Stimulated activated CD8-positive, alpha-beta memory T cell treated with anti-CD3 and anti-CD28 coated beads, Interleukin-2, amount 100 ng/mL, for 1 hour (primary cell): ENCODE measurements around the gene ACVRL1.
A peak's percentile ranks its signal among the peaks of the same experiment; 100 is the strongest.

ENCODE experiments used
- DNase-seq, 2 donors: peaks; one replicate each; pipeline ENCODE4 v3.0.0-alpha.2; 2020; ENCODE audit warnings: low read depth in 2 of 2

The ACVRL1 gene

DNA sequence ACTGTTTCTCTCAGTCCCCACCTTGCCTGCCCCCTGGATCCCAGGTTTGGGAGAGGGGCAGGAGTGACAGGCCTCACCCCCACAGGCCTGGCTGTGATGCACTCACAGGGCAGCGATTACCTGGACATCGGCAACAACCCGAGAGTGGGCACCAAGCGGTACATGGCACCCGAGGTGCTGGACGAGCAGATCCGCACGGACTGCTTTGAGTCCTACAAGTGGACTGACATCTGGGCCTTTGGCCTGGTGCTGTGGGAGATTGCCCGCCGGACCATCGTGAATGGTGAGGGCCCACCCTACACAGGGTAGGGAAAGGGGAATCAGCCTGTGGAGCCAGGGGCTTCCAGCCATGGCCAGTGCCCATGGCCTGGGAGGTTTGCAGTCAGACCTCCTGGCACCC lies 8.6 kb downstream of the ACVRL1 start:
- no peak for DNase-seq

DNA sequence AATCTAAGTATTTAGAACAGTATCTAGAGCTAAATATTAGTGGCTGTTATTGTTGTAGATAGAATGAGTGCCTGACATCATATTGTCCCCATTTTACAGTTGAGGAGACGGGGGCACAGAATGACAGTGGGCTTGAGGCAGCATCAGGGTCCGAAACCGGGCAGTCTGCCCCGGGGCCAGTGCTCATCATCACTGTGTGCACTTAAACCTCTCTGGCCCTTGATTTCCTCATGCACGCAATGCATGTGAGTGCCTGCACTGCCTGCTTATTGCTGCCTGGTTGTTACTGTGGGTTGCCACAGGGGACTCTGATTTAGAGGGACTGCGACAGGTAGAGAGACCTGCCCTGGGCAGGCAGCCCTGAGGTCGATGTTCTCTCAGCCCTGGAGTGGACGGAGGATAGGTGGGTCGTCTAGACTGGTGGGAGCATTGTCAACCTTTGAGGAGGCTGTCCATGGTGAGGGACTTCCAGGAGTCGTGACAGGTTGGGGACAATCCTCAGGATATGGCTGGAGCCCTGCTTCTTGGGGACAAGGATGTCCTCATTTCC lies 9.8 kb downstream of the ACVRL1 start:
- no peak for DNase-seq

DNA sequence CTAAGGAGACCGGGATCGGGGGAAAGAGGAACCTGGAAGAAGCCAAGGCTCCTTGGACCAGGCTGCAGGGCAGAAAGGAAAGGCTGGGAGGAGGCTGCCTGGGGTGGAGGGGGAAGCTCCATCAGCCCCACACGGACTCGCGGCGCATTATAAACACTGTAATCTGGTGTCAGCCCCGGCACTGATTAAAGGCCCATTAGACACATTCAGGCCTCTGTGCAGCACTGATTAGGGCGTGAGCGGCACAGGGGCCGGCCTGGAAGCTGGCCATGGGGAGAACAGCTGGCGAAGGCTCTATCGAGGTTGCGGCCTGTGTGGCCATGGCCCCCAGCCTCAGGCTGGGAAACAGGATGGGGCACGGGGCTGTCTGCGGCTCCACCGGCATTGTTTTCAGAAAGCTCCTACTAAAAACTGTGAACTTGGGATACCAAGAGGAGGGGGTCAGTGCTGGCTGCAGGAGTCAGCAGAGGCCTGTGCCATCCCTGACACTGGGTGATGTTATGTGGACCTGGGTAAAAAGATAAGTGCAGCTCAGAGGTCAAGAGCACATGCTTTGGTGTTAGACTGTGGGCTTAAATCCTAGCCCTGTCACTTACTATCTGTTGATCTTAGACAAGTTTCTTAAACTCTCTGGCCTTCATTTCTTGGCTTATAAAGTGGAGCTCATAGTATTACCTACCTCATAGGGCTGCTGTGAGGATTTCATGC lies 10.6 kb downstream of the ACVRL1 start:
- DNase-seq: no peak

DNA sequence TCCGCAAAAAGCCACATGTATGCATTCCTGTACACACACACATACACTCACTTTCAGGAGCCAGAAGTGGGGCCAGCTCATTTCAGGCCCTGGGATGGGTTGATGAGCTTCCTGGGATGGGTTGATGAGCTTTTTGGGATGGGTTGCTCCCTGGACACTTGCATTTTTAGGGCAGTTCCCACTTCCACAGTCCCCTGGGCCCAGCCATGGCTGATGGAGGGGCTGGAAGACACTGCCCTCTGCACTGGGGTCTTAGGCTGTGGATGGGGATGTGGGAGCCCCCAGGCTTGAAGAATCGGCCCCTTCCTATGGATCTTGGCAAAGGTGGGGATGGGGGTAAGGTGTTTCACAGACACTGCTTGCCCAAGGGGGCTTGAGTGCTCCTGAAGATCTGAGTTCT lies 12.7 kb downstream of the ACVRL1 start:
- no peak for DNase-seq

DNA sequence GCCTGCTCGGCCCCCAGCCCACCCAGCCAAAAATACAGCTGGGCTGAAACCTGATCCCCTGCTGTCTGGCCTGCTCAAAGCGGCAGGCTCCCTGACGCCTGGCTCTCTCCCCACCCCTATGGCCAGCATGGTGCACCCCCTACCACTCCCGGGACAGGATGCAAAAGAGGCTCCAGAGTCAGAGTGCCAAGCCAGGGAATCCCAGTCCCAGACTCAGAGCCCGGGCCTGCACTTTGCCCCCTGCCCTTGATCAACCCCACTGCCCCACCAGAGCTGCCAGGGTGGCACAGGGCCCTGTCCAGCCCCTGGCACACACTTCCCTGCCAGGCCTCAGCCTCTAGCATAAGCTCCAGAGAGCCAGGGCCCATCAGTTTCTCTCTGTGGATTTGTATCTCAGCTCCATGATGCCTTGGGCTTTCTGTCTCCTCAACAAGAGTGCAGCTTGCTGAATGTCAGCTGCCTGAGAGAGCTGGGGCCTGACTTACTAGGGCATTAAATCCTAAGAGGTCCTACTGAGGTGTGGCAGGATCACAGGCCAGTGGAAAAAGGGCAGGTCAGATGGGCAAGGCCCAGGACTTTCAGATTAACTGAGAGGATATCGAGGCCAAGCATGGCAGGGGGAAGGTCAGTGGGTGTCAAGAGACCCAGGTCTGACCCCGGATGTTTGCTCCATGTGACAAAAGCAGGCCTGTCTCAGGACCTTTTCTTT lies 13.9 kb downstream of the ACVRL1 start:
- no peak for DNase-seq

DNA sequence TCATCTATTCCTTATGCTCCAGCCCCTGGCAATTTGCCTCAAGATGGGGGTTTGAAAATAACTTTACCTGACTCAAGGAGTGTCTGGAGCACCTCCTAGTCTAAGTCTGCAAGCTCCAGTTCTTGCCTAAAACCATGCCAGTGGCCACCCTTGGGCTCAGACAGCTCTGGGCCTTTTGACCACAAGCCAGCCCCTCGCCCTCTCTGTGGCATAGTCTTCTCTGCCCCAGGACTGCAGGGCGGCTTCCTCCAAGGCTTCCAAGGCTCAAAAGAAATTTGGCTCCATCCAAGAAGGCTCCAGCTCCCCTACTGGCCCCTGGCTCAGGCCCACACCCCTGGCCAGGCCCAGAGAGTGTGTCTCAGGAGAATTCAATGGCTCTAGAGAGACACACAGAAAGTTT lies 14.8 kb downstream of the ACVRL1 start:
- no peak for DNase-seq

DNA sequence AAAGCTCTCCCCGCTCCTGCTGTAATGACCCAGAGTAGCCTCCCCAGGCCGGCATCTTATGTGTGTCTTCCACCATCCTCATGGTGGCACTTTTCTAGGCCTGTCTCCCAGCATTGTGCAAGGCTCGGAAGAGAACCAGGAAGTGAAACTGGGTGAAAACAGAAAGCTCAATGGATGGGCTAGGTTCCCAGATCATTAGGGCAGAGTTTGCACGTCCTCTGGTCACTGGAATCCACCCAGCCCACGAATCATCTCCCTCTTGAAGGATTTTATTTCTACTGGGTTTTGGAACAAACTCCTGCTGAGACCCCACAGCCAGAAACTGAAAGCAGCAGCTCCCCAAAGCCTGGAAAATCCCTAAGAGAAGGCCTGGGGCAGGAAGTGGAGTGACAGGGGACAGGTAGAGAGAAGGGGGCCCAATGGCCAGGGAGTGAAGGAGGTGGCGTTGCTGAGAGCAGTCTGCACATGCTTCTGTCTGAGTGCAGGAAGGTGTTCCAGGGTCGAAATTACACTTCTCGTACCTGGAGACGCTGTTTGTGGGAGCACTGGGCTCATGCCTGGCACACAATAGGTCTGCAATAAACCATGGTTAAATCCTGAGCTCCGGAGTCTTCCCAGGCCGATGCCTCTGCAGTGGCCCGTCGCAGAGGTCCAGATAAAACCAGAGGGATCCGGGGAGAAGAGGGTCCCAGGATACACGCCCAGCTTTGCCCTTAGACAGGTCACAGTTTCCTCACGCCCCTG lies 15.6 kb downstream of the ACVRL1 start:
- no peak for DNase-seq

DNA sequence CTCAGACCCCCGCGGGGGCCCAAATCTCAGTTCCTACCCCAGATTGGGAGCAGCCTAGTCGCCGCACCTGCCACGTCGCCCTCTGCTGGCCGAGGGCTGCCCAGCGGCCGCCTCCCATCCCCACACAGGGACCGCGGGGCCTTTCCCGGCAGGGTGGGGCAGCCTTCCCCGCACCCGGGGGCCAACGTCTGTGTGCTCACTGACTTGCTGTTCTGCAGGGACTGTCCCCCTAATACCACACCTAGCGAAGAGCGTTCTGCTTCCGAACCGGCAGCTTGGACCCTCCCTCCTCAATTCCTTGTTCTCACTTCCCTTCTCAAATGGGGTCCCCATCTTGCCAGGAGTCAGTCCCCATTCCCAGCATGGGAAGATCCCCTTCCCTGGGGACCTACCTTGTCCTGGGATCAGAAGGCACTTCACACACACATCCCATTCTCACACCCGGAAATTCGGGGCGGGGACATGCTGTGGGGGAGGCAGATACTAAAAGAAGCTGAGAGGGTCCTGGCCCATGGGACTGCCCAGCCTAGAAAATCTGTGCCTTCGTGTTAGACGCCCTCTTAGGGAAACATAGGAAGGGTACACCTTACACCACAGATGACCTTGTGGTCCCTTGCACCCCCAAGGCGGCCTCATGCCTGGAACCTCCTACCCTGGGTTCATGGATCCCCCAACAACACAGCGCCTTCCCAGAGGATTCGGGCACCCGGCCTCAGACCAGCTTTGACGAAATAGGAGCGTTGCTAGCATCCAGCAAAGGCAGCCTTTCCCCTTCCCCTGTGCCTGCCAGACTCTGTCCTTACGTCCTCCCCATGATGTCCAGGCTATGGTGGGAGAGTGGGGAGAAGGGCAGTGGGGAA lies 16.4 kb downstream of the ACVRL1 start:
- DNase-seq: peak; percentile 23 to 29

DNA sequence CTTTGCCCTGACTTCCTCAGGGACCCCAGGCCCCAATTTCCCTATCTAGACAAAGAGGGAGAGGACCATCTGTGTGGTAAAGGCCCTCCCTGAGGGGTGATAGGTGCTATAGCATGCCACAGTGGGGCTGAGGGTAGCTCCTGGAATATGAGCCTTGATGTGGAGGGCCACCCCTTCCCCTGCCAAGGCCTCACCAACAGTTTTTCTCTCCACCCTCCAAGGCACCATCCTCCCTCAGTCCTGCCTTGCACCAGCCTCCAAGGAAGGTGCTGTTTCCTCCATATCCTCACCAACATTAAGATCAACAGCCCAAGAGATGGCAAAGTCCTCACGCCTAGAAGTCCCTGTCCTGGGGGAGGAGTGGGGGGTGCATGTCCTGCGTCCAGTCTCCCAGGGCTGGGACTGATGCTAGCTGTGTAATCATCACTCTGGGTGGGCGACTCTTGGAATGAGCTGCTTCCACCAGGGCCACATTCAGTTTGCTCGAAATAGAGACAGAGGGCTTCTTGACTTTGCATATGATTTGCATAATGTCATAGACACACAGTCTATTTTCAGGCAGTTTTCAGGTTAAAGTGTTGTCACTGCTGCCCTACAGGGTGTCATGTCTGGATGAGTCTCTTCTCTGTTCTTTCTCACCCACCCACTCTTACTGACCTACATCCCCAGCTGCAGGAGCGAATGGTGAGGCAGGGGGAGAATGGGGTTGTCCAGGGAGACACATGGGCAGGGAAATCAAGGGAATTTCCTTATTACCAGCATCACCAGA lies 17.4 kb downstream of the ACVRL1 start:
- no peak for DNase-seq

DNA sequence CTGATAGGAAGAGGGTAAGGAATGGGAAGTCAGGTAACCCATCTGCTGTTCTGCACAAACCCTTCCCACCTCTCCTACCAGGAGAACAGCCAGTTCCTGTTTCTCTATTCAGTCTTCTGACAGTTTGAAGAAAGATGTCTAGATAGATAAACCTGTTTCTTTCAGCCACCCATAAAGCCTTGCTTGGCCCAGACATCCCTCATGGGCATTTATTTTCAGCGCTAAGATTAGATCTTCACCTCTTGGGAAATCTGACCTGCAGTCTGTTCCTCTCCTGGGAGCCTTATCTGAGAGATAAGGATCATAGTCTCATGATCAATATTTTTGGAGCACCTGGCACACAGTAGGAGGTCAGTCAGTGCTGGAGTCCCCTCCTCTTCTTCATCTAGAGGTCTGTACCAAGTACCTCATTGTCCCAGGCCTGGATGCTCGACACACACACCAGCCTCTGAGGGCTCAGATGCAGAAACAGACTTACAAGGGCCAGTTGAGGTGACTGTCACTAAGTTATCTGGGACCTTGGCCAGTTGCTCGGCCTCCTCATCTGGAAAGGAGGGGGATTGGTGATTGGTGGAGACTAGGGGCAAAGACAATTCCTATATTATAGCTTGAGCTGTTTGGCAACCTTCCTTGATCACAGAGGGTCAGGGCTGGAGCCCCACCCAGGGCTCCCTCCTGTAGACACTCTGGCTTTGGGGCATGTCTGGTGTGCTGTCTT lies 18.2 kb downstream of the ACVRL1 start:
- no peak for DNase-seq

DNA sequence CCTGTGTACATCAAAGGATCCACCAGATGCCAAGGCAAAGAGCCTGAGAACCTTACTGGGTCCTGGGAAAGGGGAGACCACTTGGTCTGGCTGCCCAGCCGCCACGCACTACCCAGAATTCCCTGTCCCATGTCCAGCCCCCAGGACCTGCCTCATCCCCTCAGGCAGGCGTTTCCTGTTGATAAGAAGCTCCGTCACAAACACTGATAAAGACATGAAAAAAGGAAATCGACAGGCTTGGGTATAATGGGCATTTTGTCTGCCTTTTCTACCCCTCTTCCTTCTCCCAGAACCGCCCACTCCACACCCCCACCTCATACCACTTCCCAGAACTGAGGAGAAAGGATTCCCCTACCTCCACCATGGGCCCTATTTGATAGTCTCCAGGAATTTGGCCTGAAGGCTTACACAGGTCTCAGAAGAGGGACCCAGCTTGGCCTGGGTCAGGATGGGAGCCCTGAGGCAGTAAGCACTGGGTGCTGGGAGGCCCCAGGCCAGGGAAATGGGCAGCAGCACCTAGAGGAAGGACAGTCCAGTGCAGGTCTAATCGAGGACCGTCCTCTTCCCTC lies 18.8 kb downstream of the ACVRL1 start:
- no peak for DNase-seq

DNA sequence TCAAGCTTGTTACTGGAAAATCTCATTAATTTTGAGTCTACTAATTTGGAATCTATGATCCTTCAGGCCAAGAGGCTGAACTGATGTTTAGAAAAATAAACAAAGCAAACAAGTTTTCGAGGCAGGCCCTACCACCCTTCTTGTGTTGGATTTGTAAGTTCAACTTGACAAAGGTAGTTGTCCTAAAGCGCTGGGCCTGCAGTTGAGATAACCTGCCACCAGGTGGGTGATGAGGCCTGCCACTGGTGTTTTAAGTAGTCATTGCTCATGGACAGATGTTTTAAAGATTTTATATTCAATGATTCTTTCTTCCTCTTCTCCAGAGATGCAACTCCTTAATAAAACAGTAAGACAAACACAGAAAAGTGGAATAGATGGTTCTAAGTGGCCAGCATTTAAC lies 19.4 kb downstream of the ACVRL1 start:
- DNase-seq: peak in 1 of 2 donors; percentile 13

DNA sequence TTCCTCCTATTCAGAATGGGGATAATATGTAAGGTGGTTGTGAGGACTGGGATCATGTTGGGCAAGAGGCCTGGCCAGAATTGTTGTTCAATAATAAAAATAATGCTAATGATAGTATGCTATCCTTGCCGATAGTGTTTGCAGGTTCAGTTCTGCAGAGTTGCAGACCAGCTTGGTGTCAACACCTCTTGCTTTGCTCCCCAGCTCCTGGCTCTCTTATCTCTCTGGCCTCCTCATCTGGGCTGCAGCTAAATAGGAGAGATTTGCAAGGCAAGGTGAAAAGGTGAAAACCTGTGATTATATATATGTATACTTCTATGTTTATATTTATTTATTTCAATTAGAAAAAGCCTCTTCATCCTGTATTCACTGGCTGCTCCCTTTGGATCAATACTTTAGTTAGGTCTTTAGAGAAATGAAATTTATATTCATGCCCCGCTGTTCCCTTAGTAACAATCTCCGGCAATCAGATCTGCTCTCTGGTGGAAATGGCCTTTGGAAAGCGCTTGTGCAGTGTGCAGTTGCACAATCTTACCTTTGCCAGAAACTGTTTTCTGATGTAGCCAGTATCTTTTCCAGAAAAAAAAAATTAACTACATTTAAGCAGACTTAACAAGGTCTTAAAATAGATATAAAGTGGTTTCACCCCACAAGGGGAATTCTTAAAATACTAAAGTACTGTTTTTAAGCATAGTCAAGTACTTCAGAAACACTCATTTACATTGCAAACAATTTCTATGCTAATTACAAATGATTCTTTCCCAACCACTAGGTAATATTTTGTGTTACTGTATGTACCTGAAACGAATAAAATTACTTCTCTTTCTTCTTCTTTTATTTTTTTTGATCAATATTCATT lies 25.1 kb downstream of the ACVRL1 start:
- DNase-seq: no peak

DNA sequence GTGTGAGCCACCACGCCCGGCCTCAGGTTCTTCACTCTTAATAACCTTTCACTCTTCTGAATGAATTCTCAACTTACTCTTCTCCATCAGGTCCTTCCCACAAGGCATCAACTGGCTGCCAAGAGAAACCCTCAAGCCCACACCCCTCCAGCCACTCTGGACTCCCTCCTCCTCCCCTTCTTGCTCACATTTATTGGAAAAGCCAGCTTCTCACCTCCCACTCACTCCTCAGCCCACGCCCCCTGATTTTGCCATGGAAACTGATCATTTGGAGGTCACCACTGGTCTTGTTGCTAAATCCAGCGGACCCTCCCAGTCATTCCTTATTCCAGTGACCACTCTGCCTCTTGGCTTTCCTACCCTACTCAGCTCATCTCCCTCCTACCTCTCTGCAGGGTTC lies 26.8 kb downstream of the ACVRL1 start:
- DNase-seq: no peak

DNA sequence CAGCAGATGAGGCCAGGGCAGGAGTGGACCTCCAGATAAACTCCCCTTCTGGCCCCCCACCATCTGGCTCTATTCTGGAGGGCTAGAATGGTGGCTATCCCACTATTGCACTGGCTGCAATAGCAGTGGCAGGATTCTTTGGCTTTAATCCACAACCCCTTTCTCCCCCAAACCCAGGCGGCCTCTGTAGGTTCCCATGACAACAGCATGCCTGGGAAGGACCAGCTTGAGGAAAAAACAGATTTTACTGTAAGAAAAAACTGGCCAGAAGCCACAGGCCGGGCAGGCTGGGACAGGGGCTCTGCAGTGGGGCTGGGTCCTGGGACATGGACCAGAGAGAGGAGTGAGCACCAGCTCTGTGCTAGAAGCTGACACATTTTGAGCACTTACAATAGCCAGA lies 30.6 kb downstream of the ACVRL1 start:
- DNase-seq: no peak

DNA sequence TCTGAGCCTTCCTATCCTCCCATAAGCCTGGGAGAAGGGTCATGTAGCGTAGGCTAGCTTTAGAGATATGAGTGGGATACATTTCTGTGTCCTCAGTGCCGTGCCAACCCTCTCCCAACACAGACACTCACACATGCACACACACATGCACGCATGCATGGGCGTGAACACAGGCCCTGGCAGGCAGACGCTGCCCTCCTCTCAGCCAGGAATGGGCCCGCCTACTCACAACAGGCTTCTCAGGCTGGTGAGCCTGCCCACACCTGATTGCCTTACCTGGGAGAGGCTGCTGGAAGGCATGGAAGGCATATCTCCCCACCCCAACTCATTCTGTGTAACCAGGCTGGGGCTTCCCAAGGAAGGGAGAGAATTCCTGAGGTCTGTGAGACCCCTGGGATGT lies 31.4 kb downstream of the ACVRL1 start:
- no peak for DNase-seq

DNA sequence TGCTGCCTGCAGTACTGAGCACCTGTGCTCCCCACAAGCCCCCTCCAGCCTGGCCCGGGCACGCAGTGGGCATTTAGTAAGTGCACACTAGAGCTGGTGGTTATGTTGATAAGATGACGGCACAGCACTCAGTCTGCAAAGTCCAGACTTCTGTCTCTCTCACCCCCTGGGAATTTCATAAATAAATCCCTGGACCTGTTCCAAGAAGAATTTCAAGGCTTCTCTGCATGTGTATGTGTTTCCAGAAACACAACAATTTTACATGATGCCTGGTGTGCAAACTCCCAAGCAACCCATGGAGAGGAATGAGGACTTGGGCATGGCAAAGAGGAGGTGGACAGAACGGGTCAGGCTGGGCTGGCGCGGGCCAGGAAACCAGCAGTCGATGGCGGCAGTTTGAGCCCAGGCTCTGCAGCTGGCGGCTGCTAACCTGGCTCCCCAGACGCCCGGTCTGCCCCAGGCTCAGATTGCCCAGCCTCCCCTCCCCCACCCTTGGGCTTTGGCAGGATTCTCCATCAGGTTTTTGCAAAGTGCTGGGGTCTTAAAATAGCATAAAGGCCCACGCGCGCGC lies 33.8 kb downstream of the ACVRL1 start:
- DNase-seq: no peak

DNA sequence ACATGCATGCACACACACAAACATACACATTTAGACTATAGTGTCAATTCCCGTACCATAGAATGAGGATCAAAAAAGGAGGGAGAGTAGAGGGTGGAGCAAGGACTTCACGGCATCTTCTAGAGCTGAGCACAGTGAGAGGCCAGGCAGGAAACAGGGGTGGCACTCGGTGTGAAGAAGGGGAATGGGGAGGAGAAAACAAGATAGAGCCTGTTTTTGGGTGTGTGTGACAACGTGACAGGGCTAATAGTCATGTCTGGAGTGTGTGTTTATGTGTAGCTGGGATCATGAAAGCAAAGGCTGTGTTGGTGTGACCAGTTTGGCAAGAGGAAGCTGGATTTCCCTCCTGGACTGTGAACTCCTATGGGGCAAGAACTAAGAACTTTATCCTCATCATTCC lies 34.3 kb downstream of the ACVRL1 start:
- DNase-seq: no peak

DNA sequence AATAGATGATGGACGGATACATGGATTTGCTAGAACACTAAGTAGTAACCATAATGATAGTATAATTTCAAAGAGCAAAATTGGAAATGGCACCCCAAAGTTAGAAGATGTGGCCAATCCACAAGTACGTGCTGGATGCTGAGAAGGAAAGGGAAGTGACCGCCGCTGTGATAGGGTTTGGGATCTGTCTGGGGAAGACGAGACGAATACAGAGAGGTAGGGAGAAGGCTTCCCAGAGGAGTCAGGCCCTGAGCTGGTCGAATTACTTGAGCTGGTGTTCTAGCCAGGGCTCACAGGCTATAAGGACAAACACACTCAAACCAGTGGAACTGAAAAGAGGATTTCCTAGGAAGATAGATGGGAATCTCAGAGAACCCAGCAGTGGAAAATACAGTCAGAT lies 34.8 kb downstream of the ACVRL1 start:
- DNase-seq: no peak
